GM23338 (cell line): ENCODE results near the gene PPP2R5D. TPM values are rescaled to one million over a fixed set of nuclear protein-coding genes. Genes with fewer than 3 reads are reported as not detected.

Source experiments
- ATAC-seq: fragments of 200-7000 bp; cut with Tn5 transposase; 3 replicates; pipeline ENCODE4 v1.9.1; 2020
- DNase-seq: peaks from one replicate; pipeline ENCODE4 v3.0.0-alpha.2; 2015; ENCODE audit warnings: low spot score
- H2AFZ ChIP-seq: fragments of 200-600 bp; sonication (generic); 2 replicates; pipeline ENCODE4 v1.8.0; 2016; ENCODE audit warnings: antibody characterized with exemption, mild to moderate bottlenecking, moderate library complexity
- H3F3A ChIP-seq: fragments of 200-600 bp; sonication (generic); replicated peaks from 2 replicates; pipeline ENCODE4 v1.8.0; 2017; ENCODE audit warnings: antibody characterized with exemption, mixed run types, low read depth
- H3K27ac ChIP-seq: fragments of 200-600 bp; sonication (generic); 2 replicates; pipeline ENCODE4 v1.6.1; 2016; ENCODE audit warnings: low read depth
- H3K27me3 ChIP-seq: fragments of 200-600 bp; sonication (generic); 2 replicates; pipeline ENCODE4 v1.8.0; 2016; ENCODE audit warnings: mild to moderate bottlenecking, mixed run types, moderate library complexity; ENCODE audit not compliant: insufficient read depth
- H3K36me3 ChIP-seq: fragments of 200-600 bp; sonication (generic); 2 replicates; pipeline ENCODE4 v1.8.0; 2016; ENCODE audit warnings: mild to moderate bottlenecking; ENCODE audit not compliant: insufficient read depth
- H3K4me1 ChIP-seq: fragments of 200-600 bp; sonication (generic); 2 replicates; pipeline ENCODE4 v1.8.0; 2016; ENCODE audit warnings: mild to moderate bottlenecking, moderate library complexity; ENCODE audit not compliant: insufficient read depth
- H3K4me2 ChIP-seq: fragments of 200-600 bp; sonication (generic); 2 replicates; pipeline ENCODE4 v1.7.1; 2017; ENCODE audit warnings: mixed run types
- H3K4me3 ChIP-seq: fragments of 200-600 bp; sonication (generic); 2 replicates; pipeline ENCODE4 v1.6.1; 2016; ENCODE audit warnings: mixed run types
- H3K79me2 ChIP-seq: fragments of 200-600 bp; sonication (generic); replicated peaks from 2 replicates; pipeline ENCODE4 v1.8.0; 2017; ENCODE audit warnings: mild to moderate bottlenecking; ENCODE audit not compliant: insufficient read depth
- H3K9me2 ChIP-seq: fragments of 200-600 bp; sonication (generic); 2 replicates; pipeline ENCODE4 v1.8.0; 2017; ENCODE audit not compliant: insufficient read depth
- H4K20me1 ChIP-seq: fragments of 200-600 bp; sonication (generic); replicated peaks from 2 replicates; pipeline ENCODE4 v1.8.0; 2017; ENCODE audit warnings: mild to moderate bottlenecking; ENCODE audit not compliant: insufficient read depth
- H3K27ac Mint-ChIP-seq: 2 replicates; pipeline ENCODE4 v1.8.0; 2020; ENCODE audit warnings: inconsistent platforms, mild to moderate bottlenecking, moderate library complexity, mixed read lengths
- H3K27me3 Mint-ChIP-seq: 3 replicates; pipeline ENCODE4 v1.8.0; 2022; ENCODE audit warnings: low read depth, mild to moderate bottlenecking, moderate library complexity, mixed read lengths, inconsistent platforms; ENCODE audit not compliant: insufficient read depth, poor library complexity
- H3K36me3 Mint-ChIP-seq: 3 replicates; pipeline ENCODE4 v1.8.0; 2021; ENCODE audit warnings: low read depth, mild to moderate bottlenecking, inconsistent platforms, moderate library complexity, mixed read lengths
- H3K4me1 Mint-ChIP-seq: 3 replicates; pipeline ENCODE4 v1.8.0; 2020; ENCODE audit warnings: mild to moderate bottlenecking, inconsistent platforms, mixed read lengths
- H3K4me3 Mint-ChIP-seq: 3 replicates; pipeline ENCODE4 v1.8.0; 2021; ENCODE audit warnings: moderate library complexity, mild to moderate bottlenecking, inconsistent platforms, mixed read lengths
- H3K9me3 Mint-ChIP-seq: 3 replicates; pipeline ENCODE4 v1.8.0; 2020; ENCODE audit warnings: moderate library complexity, mild to moderate bottlenecking, inconsistent platforms, mixed read lengths
- ETS1 ChIP-seq: IDR thresholded peaks from 2 replicates; pipeline ENCODE4 v1.6.1; 2016; ENCODE audit warnings: antibody characterized with exemption
- EZH2phosphoT487 ChIP-seq: fragments of 200-600 bp; sonication (generic); IDR thresholded peaks from one replicate; pipeline ENCODE4 v1.8.1; 2018; ENCODE audit warnings: antibody characterized with exemption; ENCODE audit not compliant: unreplicated experiment
- JUNB ChIP-seq: IDR thresholded peaks from one replicate; pipeline ENCODE4 v1.6.1; 2016; ENCODE audit warnings: antibody characterized with exemption; ENCODE audit not compliant: unreplicated experiment
- NANOG ChIP-seq: IDR thresholded peaks from 2 replicates; pipeline ENCODE4 v1.6.1; 2016; ENCODE audit warnings: antibody characterized with exemption, borderline replicate concordance
- REST ChIP-seq: IDR thresholded peaks from one replicate; pipeline ENCODE4 v1.6.1; 2018; ENCODE audit warnings: antibody characterized with exemption; ENCODE audit not compliant: unreplicated experiment
- STAT1 ChIP-seq: IDR thresholded peaks from one replicate; pipeline ENCODE4 v1.6.1; 2016; ENCODE audit warnings: antibody characterized with exemption; ENCODE audit not compliant: unreplicated experiment
- ZNF462 ChIP-seq: fragments of 250-450 bp; sonication (Bioruptor Pico); IDR thresholded peaks from 2 replicates; pipeline ENCODE4 v1.5.0; 2020; ENCODE audit warnings: mild to moderate bottlenecking, moderate library complexity
- polyA plus RNA-seq: library from polyadenylated mRNA; unstranded; fragments of >200 nt; fragmentation: Nextera tagmentation; extraction: Ambion mirVana; gene quantifications from 2 replicates; pipeline ENCODE4 v1.2.1, GENCODE V29; 2016
- total RNA-seq: library from RNA; depleted of rRNA; stranded (reverse); fragments of >200 nt; shearing (Covaris generic); gene quantifications from 2 replicates; pipeline ENCODE4 v1.2.3, GENCODE V29; 2014

PPP2R5D gene
- total and polyA plus RNA-seq, 2 experiments from 2014 or later, result 20.0 to 55.3 TPM

GRCh38 chr6:43014434-43014909, 30.1 kb downstream of the PPP2R5D start:
- no peaks in the 10 kb centered on the region for H3K9me2 ChIP-seq
- no peaks in the 10 kb centered on the region for H3K27me3 ChIP-seq
- Mint-ChIP-seq H3K9me3 (no peaks in the 10 kb centered on the region), H3K36me3 (peaks cover 67% of the 10 kb centered on the region), H3K27me3 (peaks cover 23% of the 10 kb centered on the region), H3K4me1 (peaks cover 30% of the 10 kb centered on the region), H3K4me3 (peak overlapping the region; percentile 92), H3K27ac (peak overlapping the region; percentile 93)
- no peak for DNase-seq
- peaks cover 16% of the 10 kb centered on the region for H3K4me1 ChIP-seq
- H4K20me1 ChIP-seq, result peaks cover 15% of the 10 kb centered on the region
- no peak overlapping the region for H2AFZ ChIP-seq
- H3F3A ChIP-seq, result 0 out of 2 replicates have a peak, but pooled peaks cover 22% of the 10 kb centered on the region
- H3K27ac ChIP-seq, result peak overlapping the region; percentile 57
- H3K4me2 ChIP-seq, result peak overlapping the region; percentile 89
- peaks cover 13% of the 10 kb centered on the region; the same call in 1 of the 2 replicates for H3K36me3 ChIP-seq
- peak overlapping the region; percentile 94 for H3K4me3 ChIP-seq
- no peak for ATAC-seq
- H3K79me2 ChIP-seq, result peaks cover 45% of the 10 kb centered on the region
- no peak for TF ChIP-seq EZH2phosphoT487
- no peak for TF ChIP-seq STAT1
- no peak for TF ChIP-seq REST
- no peak for TF ChIP-seq JUNB
- TF ChIP-seq NANOG, result no peak
- TF ChIP-seq ETS1, result no peak

- Mint-ChIP-seq H3K27me3 (peaks cover 22% of the 10 kb centered on the region), H3K9me3 (no peaks in the 10 kb centered on the region), H3K36me3 (peaks cover 59% of the 10 kb centered on the region), H3K27ac (peak overlapping the region; percentile 61), H3K4me1 (peaks cover 39% of the 10 kb centered on the region), H3K4me3 (peak overlapping the region; percentile 53)
- H3K36me3 ChIP-seq, result peaks cover 16% of the 10 kb centered on the region; the same call in 1 of the 2 replicates
- no peak overlapping the region for H3K27ac ChIP-seq
- no peak for DNase-seq
- H2AFZ ChIP-seq, result no peak overlapping the region
- no peak overlapping the region for H3K4me3 ChIP-seq
- peaks cover 22% of the 10 kb centered on the region; the same call in 1 of the 2 replicates for H3F3A ChIP-seq
- H3K27me3 ChIP-seq, result no peaks in the 10 kb centered on the region
- H3K9me2 ChIP-seq, result no peaks in the 10 kb centered on the region
- peaks cover 23% of the 10 kb centered on the region for H3K4me1 ChIP-seq
- no peak overlapping the region for H3K4me2 ChIP-seq
- peaks cover 45% of the 10 kb centered on the region for H3K79me2 ChIP-seq
- peaks cover 15% of the 10 kb centered on the region for H4K20me1 ChIP-seq
- ATAC-seq, result no peak
- TF ChIP-seq STAT1 (no peak), ZNF462 (no peak)
These were observed 32.0 kb downstream of the PPP2R5D start for GRCh38 chr6:43016176-43016942.
